Liver (tissue), 9 donors: ENCODE data around the gene ACAN. TPM values are rescaled to one million over a fixed set of nuclear protein-coding genes. Genes with fewer than 3 reads are reported as not detected.

ENCODE experiments used
- DNase-seq: peaks from one replicate; pipeline ENCODE4 v3.0.0-alpha.2; 2017; ENCODE audit warnings: low spot score
- H3K27ac ChIP-seq, 2 donors: one replicate each; pipeline ENCODE4 v1.7.0; 2013; ENCODE audit warnings: inconsistent platforms in 2 of 2, low read length in 2 of 2, control low read depth in 1 of 2, low read depth in 1 of 2, mild to moderate bottlenecking in 1 of 2
- H3K27me3 ChIP-seq, 4 donors: one replicate each; pipeline versions ENCODE4 v1.6.1 to v1.7.0; 2013; ENCODE audit warnings: low read length in 3 of 4, inconsistent platforms in 1 of 4, mild to moderate bottlenecking in 1 of 4, moderate library complexity in 1 of 4; ENCODE audit not compliant: control insufficient read depth in 4 of 4, insufficient read depth in 4 of 4
- H3K36me3 ChIP-seq, 4 donors: one replicate each; pipeline versions ENCODE4 v1.6.1 to v1.7.0; 2013; ENCODE audit warnings: low read length in 3 of 4, mild to moderate bottlenecking in 3 of 4, low read depth in 1 of 4, moderate library complexity in 1 of 4; ENCODE audit not compliant: control insufficient read depth in 4 of 4, insufficient read depth in 3 of 4
- H3K4me1 ChIP-seq, 4 donors: one replicate each; pipeline versions ENCODE4 v1.6.1 to v1.7.0; 2013; ENCODE audit warnings: low read length in 3 of 4, mild to moderate bottlenecking in 3 of 4, moderate library complexity in 1 of 4; ENCODE audit not compliant: control insufficient read depth in 4 of 4, insufficient read depth in 4 of 4
- H3K4me3 ChIP-seq, 3 donors: one replicate each; pipeline versions ENCODE4 v1.6.1 to v1.7.0; 2013; ENCODE audit warnings: low read length in 3 of 3, control low read depth in 1 of 3, low read depth in 1 of 3, mild to moderate bottlenecking in 1 of 3
- H3K9ac ChIP-seq, 2 donors: one replicate each; pipeline ENCODE4 v1.7.0; 2013; ENCODE audit warnings: low read length in 2 of 2, mild to moderate bottlenecking in 2 of 2, moderate library complexity in 2 of 2, control low read depth in 1 of 2, low read depth in 1 of 2
- H3K9me3 ChIP-seq, 4 donors: one replicate each; pipeline versions ENCODE4 v1.6.1 to v1.7.0; 2013; ENCODE audit warnings: low read length in 3 of 4; ENCODE audit not compliant: control insufficient read depth in 4 of 4
- CTCF ChIP-seq: fragments of 150-350 bp; IDR thresholded peaks from 2 replicates; pipeline ENCODE4 v1.5.1; 2017; ENCODE audit warnings: improper control_type of control experiment, low read depth, low read length; ENCODE audit not compliant: missing input control
- FOXA1 ChIP-seq: IDR thresholded peaks from 2 replicates; pipeline ENCODE4 v1.6.1; 2016; ENCODE audit warnings: antibody characterized with exemption
- FOXA2 ChIP-seq: IDR thresholded peaks from 2 replicates; pipeline ENCODE4 v1.6.1; 2016; ENCODE audit warnings: antibody characterized with exemption
- GABPA ChIP-seq, 2 donors: IDR thresholded peaks in 1 of 2; conservative IDR thresholded peaks in 1 of 2; 2 replicates each; pipeline ENCODE4 v1.6.1; 2016; ENCODE audit warnings: antibody characterized with exemption in 2 of 2, mild to moderate bottlenecking in 1 of 2, moderate library complexity in 1 of 2
- HNF4A ChIP-seq, 2 donors: conservative IDR thresholded peaks; 2 replicates each; pipeline ENCODE4 v1.6.1; 2016; ENCODE audit warnings: antibody characterized with exemption in 2 of 2, mild to moderate bottlenecking in 2 of 2
- HNF4G ChIP-seq: IDR thresholded peaks from 2 replicates; pipeline ENCODE4 v1.6.1; 2016; ENCODE audit warnings: antibody characterized with exemption
- JUND ChIP-seq, 2 donors: IDR thresholded peaks; 2 replicates each; pipeline ENCODE4 v1.6.1; 2016; ENCODE audit warnings: antibody characterized with exemption in 2 of 2
- MAX ChIP-seq: IDR thresholded peaks from 2 replicates; pipeline ENCODE4 v1.6.1; 2016; ENCODE audit warnings: antibody characterized with exemption
- NR2F2 ChIP-seq: IDR thresholded peaks from 2 replicates; pipeline ENCODE4 v1.6.1; 2016; ENCODE audit warnings: antibody characterized with exemption
- RAD21 ChIP-seq, 2 donors: IDR thresholded peaks; 2 replicates each; pipeline ENCODE4 v1.6.1; 2016; ENCODE audit warnings: antibody characterized with exemption in 2 of 2, mild to moderate bottlenecking in 2 of 2
- SP1 ChIP-seq: IDR thresholded peaks from 2 replicates; pipeline ENCODE4 v1.6.1; 2018; ENCODE audit warnings: antibody characterized with exemption, mild to moderate bottlenecking
- ZBTB33 ChIP-seq: IDR thresholded peaks from 2 replicates; pipeline ENCODE4 v1.6.1; 2016; ENCODE audit warnings: antibody characterized with exemption
- WGBS: extraction: QIAGEN DNeasy Blood & Tissue Kit; methylation state at CpG from one replicate; pipeline ENCODE4 v1.1.7; 2013; 5-methylcytosine and 5-hydroxymethylcytosine counted together
- polyA plus RNA-seq, 2 donors: library from polyadenylated mRNA; stranded (reverse) in 1 of 2; unstranded in 1 of 2; fragments of 200-250 nt in 1 of 2; fragments of >200 nt in 1 of 2; fragmentation: Nextera tagmentation in 1 of 2; extraction: Ambion mirVana in 1 of 2; gene quantifications; one replicate each; pipeline versions ENCODE4 v1.2.1 to v1.2.3, GENCODE V29; 2013 to 2015
- total RNA-seq, 2 donors: library from RNA; depleted of rRNA; stranded (reverse); fragments of >200 nt; gene quantifications; one replicate each; pipeline ENCODE4 v1.2.3, GENCODE V29; 2014
- TF ChIP-seq, protein P1 (sequence below): IDR thresholded peaks from 2 replicates; pipeline ENCODE4 v1.6.1; 2016; ENCODE audit warnings: antibody characterized with exemption, mild to moderate bottlenecking
- donor health status: healthy.
- donor health status: healthy.
- donor health status: healthy.
- donor health status: healthy.
- donor health status: healthy.

The ACAN gene
- total and polyA plus RNA-seq, 4 donors: under 0.01 to 0.05 (median under 0.01) TPM; not detected in 1

DNA sequence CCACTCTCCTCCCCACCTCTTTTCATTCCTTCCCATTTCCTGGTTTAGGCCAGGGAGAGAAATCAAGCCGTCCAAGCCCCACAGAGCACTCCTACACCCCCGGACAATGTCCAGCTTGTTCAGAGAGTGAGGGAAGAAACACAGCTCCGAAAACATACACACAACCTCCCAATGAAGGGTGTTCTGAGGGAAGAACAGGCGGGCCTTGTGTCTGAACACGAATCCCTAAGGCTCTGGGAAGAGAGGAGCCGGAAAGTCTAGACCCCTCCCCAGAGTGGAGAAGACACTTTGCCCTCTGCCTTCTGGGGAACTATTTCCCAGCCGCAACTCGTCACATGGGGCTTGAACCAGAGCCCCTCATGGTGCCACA, 30.5 kb downstream of the ACAN start:
- WGBS: 75% methylated on average over 8 of the region's 8 CpGs
- H3K4me1 ChIP-seq: no peaks in the 10 kb centered on the region
- no peaks in the 10 kb centered on the region for H3K36me3 ChIP-seq
- no peaks in the 10 kb centered on the region for H3K27me3 ChIP-seq
- no peak overlapping the region for H3K4me3 ChIP-seq
- H3K9me3 ChIP-seq: no peaks in the 10 kb centered on the region
- H3K9ac ChIP-seq: no peak overlapping the region
- TF ChIP-seq FOXA2: no peak
- no peak for DNase-seq
- H3K27ac ChIP-seq: no peak overlapping the region

DNA sequence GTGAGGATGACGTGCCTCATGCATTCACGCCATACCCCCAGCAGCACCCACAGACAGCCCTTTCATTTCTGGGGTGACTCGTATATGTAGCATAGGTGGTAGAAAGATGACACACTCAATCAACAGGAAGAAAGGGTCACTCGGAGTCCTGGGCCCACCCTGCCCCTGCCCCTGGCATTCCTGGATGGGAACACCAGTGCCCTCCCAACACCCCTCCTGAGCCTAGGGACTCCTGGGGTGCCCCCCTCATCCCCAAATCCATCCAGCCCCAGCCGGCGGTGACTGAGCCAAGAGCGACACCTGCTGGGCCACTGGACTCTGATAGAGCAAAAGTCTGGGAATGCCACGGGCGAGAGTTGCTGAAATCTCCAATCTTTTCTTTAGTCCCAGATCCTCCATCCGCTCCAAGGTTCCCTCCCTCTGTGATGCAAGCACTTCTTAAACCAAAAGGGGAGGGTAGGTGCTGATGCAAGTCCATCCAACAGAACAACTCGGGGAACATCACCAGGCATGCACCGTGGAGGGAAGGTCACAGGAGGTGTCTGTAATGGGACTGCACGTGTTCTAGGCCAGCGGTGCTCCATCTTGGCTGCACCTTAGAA, 31.1 kb downstream of the ACAN start:
- Histone ChIP-seq H3K9ac (no peak overlapping the region), H3K9me3 (no peaks in the 10 kb centered on the region), H3K36me3 (no peaks in the 10 kb centered on the region), H3K27me3 (no peaks in the 10 kb centered on the region), H3K4me1 (no peaks in the 10 kb centered on the region), H3K27ac (no peak overlapping the region), H3K4me3 (no peak overlapping the region)
- 49% methylated on average over 14 of the region's 14 CpGs for WGBS
- DNase-seq: peak; percentile 63
- TF ChIP-seq CTCF (peak; percentile 40), RAD21 (IDR thresholded peaks at IDR 0.05) (peak; percentile 65 to 79), JUND (IDR thresholded peaks at IDR 0.05) (no peak)

- Histone ChIP-seq H3K27ac (no peak overlapping the region), H3K27me3 (no peaks in the 10 kb centered on the region), H3K36me3 (no peaks in the 10 kb centered on the region), H3K4me1 (no peaks in the 10 kb centered on the region), H3K9me3 (no peaks in the 10 kb centered on the region), H3K4me3 (no peak overlapping the region), H3K9ac (no peak overlapping the region)
- TF ChIP-seq NR2F2 (no peak), HNF4A (conservative IDR thresholded peaks at IDR 0.05) (no peak), GABPA (IDR thresholded peaks at IDR 0.05 in 1 of 2, conservative IDR thresholded peaks at IDR 0.05 in 1 of 2) (no peak), MAX (no peak), FOXA1 (no peak), RAD21 (IDR thresholded peaks at IDR 0.05) (no peak)
- no peak for DNase-seq
- 88% methylated on average over 4 of the region's 4 CpGs for whole genome bisulfite sequencing
Observed at GRCh38 chr15:88835119-88835518, 31.9 kb downstream of the ACAN start.

DNA sequence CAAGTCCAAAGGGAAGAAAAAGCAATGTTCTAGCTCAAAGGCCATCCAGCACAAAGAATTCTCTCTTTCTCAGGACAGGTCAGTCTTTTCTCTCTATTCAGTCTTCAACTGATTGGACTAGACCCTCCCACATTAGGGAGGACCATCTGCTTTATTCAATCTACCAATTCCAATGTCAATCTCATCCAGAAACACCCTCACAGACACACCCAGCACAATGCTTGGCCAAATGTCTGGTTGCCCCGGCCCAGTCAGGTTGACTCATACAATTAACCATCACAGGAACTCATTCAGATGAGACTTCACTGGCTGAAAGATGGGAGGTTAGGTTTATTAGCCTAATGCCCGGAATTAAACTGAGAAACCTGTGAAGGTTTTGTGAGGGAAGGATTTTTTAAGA, 32.4 kb downstream of the ACAN start:
- no peak for DNase-seq
- Histone ChIP-seq H3K9ac (no peak overlapping the region), H3K27ac (no peak overlapping the region), H3K9me3 (no peaks in the 10 kb centered on the region), H3K4me1 (no peaks in the 10 kb centered on the region), H3K4me3 (no peak overlapping the region), H3K36me3 (no peaks in the 10 kb centered on the region), H3K27me3 (no peaks in the 10 kb centered on the region)
- WGBS: 77% methylated on average over 2 of the region's 2 CpGs
- TF ChIP-seq HNF4G (no peak), HNF4A (conservative IDR thresholded peaks at IDR 0.05) (no peak), CTCF (no peak), JUND (IDR thresholded peaks at IDR 0.05) (no peak), RAD21 (IDR thresholded peaks at IDR 0.05) (no peak), FOXA2 (no peak), FOXA1 (no peak), ZBTB33 (no peak), SP1 (no peak)
- TF ChIP-seq, protein P1, sequence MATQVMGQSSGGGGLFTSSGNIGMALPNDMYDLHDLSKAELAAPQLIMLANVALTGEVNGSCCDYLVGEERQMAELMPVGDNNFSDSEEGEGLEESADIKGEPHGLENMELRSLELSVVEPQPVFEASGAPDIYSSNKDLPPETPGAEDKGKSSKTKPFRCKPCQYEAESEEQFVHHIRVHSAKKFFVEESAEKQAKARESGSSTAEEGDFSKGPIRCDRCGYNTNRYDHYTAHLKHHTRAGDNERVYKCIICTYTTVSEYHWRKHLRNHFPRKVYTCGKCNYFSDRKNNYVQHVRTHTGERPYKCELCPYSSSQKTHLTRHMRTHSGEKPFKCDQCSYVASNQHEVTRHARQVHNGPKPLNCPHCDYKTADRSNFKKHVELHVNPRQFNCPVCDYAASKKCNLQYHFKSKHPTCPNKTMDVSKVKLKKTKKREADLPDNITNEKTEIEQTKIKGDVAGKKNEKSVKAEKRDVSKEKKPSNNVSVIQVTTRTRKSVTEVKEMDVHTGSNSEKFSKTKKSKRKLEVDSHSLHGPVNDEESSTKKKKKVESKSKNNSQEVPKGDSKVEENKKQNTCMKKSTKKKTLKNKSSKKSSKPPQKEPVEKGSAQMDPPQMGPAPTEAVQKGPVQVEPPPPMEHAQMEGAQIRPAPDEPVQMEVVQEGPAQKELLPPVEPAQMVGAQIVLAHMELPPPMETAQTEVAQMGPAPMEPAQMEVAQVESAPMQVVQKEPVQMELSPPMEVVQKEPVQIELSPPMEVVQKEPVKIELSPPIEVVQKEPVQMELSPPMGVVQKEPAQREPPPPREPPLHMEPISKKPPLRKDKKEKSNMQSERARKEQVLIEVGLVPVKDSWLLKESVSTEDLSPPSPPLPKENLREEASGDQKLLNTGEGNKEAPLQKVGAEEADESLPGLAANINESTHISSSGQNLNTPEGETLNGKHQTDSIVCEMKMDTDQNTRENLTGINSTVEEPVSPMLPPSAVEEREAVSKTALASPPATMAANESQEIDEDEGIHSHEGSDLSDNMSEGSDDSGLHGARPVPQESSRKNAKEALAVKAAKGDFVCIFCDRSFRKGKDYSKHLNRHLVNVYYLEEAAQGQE: no peak
